ENCODE results near the gene RCVRN.
"Not testable (repeated sequence)": the region's sequence is repeated elsewhere in the genome, so short reads cannot be mapped to it uniquely, and the experiment has no call there.

Gene RCVRN

GRCh38 chr17:9925457-9925856, 20.4 kb upstream of the RCVRN start:
- no peak for DNase-seq (ENCODE audit: low read depth, low spot score)
- H3K4me3 ChIP-seq (ENCODE audit: low read length) = no peak overlapping the region

- H3K4me3 ChIP-seq (ENCODE audit: low read length) = no peak overlapping the region
- DNase-seq (ENCODE audit: low read depth, low spot score) = peak; percentile 75
These were observed 19.7 kb upstream of the RCVRN start for GRCh38 chr17:9924735-9925191.

- H3K4me3 ChIP-seq (ENCODE audit: low read length) = no peak overlapping the region
- no peak for DNase-seq (ENCODE audit: low read depth, low spot score)
These were observed 17.2 kb upstream of the RCVRN start for GRCh38 chr17:9922012-9922848.

- not testable (repeated sequence) for H3K4me3 ChIP-seq (ENCODE audit: low read length); DNase-seq (ENCODE audit: low read depth, low spot score)
These were observed 16.1 kb upstream of the RCVRN start for GRCh38 chr17:9921216-9921615.

- no peak overlapping the region for H3K4me3 ChIP-seq (ENCODE audit: low read length)
- DNase-seq (ENCODE audit: low read depth, low spot score) = no peak
These were observed 13.8 kb upstream of the RCVRN start for GRCh38 chr17:9918804-9919352.

- DNase-seq (ENCODE audit: low read depth, low spot score) = no peak
- H3K4me3 ChIP-seq (ENCODE audit: low read length) = no peak overlapping the region
These were observed 13.3 kb upstream of the RCVRN start for GRCh38 chr17:9918352-9918751.

- DNase-seq (ENCODE audit: low read depth, low spot score) = no peak
These were observed 12.7 kb upstream of the RCVRN start for GRCh38 chr17:9917801-9918200.

GRCh38 chr17:9917131-9917530, 12.1 kb upstream of the RCVRN start:
- H3K4me3 ChIP-seq (ENCODE audit: low read length) = no peak overlapping the region

More at GRCh38 chr17:9917801-9918200, 12.7 kb upstream of the RCVRN start:
- H3K4me3 ChIP-seq (ENCODE audit: low read length) = no peak overlapping the region

GRCh38 chr17:9916108-9916507, 11.0 kb upstream of the RCVRN start:
- no peak overlapping the region for H3K4me3 ChIP-seq (ENCODE audit: low read length)
- no peak for DNase-seq (ENCODE audit: low read depth, low spot score)

More at GRCh38 chr17:9917131-9917530, 12.1 kb upstream of the RCVRN start:
- no peak for DNase-seq (ENCODE audit: low read depth, low spot score)

GRCh38 chr17:9913476-9913875, 8.4 kb upstream of the RCVRN start:
- no peak overlapping the region for H3K4me3 ChIP-seq (ENCODE audit: low read length)
- DNase-seq (ENCODE audit: low read depth, low spot score) = no peak

- DNase-seq (ENCODE audit: low read depth, low spot score) = no peak
- no peak overlapping the region for H3K4me3 ChIP-seq (ENCODE audit: low read length)
These were observed 7.3 kb upstream of the RCVRN start for GRCh38 chr17:9912121-9913099.

GRCh38 chr17:9911089-9911488, 6.0 kb upstream of the RCVRN start:
- DNase-seq (ENCODE audit: low read depth, low spot score) = no peak
- H3K4me3 ChIP-seq (ENCODE audit: low read length) = no peak overlapping the region

- no peak overlapping the region for H3K4me3 ChIP-seq (ENCODE audit: low read length)
- DNase-seq (ENCODE audit: low read depth, low spot score) = no peak
These were observed 3.6 kb upstream of the RCVRN start for GRCh38 chr17:9908649-9909042.

GRCh38 chr17:9907883-9908648, 3.0 kb upstream of the RCVRN start:
- H3K4me3 ChIP-seq (ENCODE audit: low read length) = no peak overlapping the region
- DNase-seq (ENCODE audit: low read depth, low spot score) = no peak

- no peak for DNase-seq (ENCODE audit: low read depth, low spot score)
- H3K4me3 ChIP-seq (ENCODE audit: low read length) = no peak overlapping the region
These were observed 2.1 kb upstream of the RCVRN start for GRCh38 chr17:9907131-9907530.

- no peak overlapping the region for H3K4me3 ChIP-seq (ENCODE audit: low read length)
- DNase-seq (ENCODE audit: low read depth, low spot score) = no peak
These were observed 1.5 kb upstream of the RCVRN start for GRCh38 chr17:9906616-9907015.

- DNase-seq (ENCODE audit: low read depth, low spot score) = peak; percentile 30
- H3K4me3 ChIP-seq (ENCODE audit: low read length) = no peak overlapping the region
These were observed 831 bp upstream of the RCVRN start for GRCh38 chr17:9905902-9906301.

- no peak overlapping the region for H3K4me3 ChIP-seq (ENCODE audit: low read length)
- DNase-seq (ENCODE audit: low read depth, low spot score) = no peak
These were observed 594 bp downstream of the RCVRN start for GRCh38 chr17:9904277-9905077.

All from Jurkat, Clone E6-1 (cell line).